Thyroid gland (tissue), 4 donors: Measurements from ENCODE around the gene NR1H2.

Source experiments
- CTCF ChIP-seq, 6 experiments: fragments of 200-600 bp in 3 of 6; fragments of 450-650 bp in 3 of 6; sonication (generic) in 3 of 6; IDR thresholded peaks; one replicate each; pipeline ENCODE4 v1.5.1; 2016 to 2019; ENCODE audit warnings: antibody characterized with exemption in 6 of 6, mild to moderate bottlenecking in 2 of 6, inconsistent platforms in 1 of 6, moderate library complexity in 1 of 6
- POLR2A ChIP-seq, 2 donors: fragments of 450-650 bp; IDR thresholded peaks; one replicate each; pipeline ENCODE4 v1.6.1; 2017; ENCODE audit warnings: antibody characterized with exemption in 2 of 2, mild to moderate bottlenecking in 2 of 2, moderate library complexity in 1 of 2

- TF ChIP-seq CTCF (IDR thresholded peaks at IDR 0.05) (no peak), POLR2A (IDR thresholded peaks at IDR 0.05) (no peak)
Observed at GRCh38 chr19:50427318-50427925, 51.2 kb downstream of the NR1H2 start.
